ENCODE results near the gene ING3.
A peak's percentile ranks its signal among the peaks of the same experiment; 100 is the strongest.
"Not testable (repeated sequence)": the region's sequence is repeated elsewhere in the genome, so short reads cannot be mapped to it uniquely, and the experiment has no call there.

ING3 gene

GRCh38 chr7:120951309-120951699 is 727 bp downstream of the ING3 start:
- no peak for DNase-seq

DNA sequence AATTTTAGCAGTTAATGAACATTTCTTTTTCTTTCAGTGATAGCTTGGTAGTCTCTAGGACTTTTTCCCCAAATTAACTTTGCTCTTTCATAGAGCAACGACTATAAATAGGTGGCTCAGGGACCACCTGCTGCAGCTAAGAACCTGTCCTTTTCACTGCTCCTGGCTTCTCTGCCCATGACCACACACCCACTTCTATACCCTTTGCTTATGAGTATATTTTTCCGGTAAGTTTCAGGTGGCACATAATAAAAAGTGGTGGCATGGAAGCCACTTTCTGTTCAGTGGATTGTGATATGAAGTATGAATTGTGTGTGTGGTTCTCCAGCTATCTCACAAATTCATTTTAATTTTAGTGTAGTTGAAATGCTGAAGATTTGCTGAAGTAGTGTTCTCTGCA is 1.2 kb downstream of the ING3 start:
- DNase-seq = peak; percentile 35

- DNase-seq = peak; percentile 69
These were observed 5.1 kb downstream of the ING3 start for GRCh38 chr7:120955577-120956149.

GRCh38 chr7:120959929-120960484 is 9.4 kb downstream of the ING3 start:
- no peak for DNase-seq

- no peak for DNase-seq
These were observed 10.1 kb downstream of the ING3 start for GRCh38 chr7:120960714-120961113.

- DNase-seq = no peak
These were observed 11.1 kb downstream of the ING3 start for GRCh38 chr7:120961638-120962173.

DNA sequence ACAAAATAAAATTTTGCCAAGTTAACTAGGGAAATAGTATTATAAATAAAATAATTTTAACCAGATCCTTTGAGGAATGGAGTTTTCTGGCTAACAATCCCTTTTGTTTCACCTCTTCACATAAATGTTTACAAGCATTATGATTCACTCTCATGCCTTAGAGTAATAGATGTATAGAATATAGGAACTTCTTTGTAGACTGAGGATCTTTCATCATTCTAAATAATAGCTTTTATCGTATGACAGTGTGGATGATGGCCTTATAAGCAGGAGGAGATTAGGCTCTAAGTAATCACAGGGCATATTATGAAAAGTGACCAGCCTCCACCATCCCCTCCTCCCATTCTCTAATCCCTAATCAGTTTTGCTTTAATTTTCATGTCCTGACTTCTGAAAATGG is 13.5 kb downstream of the ING3 start:
- no peak for DNase-seq

DNA sequence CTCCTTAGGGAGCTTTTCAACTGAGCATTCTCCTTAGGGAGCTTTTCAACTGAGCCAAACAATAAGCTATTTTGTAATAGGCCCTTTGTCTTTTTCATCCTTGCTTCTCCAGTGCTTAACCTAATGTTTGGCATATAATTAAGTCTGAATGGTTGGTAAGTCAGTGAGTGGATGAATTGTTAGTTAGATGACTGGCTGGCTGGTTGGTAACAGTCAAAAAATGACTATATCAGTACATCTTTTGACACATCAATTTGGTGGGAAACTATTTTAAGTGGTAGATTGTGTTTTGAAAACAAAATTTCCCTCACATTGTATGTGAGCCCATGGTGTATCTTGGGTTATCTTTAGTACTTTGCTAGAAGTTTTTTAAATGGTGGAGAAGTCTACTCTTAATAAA is 16.4 kb downstream of the ING3 start:
- DNase-seq = peak; percentile 39

DNA sequence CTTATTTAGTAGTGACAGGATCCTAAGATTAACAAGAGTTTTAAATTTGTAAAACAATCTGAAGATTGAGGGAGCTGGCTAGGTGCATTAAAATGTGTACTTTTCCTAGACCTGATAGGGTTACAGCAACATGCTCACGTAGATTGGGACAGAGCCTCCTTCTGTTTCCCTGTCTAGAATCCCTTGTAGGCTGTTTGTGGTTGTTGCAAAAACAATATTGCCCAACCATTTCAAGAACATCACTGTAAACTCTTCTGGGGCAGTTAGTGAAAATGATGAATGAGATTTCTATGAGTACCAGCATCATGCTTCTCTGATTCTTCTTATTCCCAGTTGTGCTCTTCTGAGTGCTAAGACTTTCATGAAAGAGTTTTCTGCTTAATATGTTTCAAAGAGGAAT is 23.3 kb downstream of the ING3 start:
- DNase-seq = no peak

GRCh38 chr7:120979765-120980499 is 29.4 kb downstream of the ING3 start:
- DNase-seq = peak; percentile 25

DNA sequence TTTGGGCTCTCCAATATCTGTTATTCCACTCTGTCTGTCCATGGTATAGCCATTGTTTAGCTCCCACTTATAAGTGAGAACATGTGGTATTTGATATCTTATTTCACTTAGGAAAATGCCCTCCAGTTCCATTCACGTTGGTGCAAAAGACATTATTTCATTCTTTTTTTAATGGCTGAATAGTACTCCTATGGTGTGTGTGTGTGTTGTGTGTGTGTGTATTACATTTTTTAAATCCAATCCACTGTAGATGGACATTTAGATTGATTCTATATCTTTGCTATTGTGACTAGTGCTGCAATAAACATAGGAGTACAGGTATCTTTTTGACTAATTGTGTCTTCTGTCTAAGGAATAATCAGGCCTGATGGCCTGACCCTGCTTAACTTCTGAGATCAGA is 30.5 kb downstream of the ING3 start:
- DNase-seq = no peak

GRCh38 chr7:120981888-120982615 is 31.5 kb downstream of the ING3 start:
- DNase-seq = peak; percentile 66

GRCh38 chr7:120983592-120983991 is 33.0 kb downstream of the ING3 start:
- DNase-seq = not testable (repeated sequence)

GRCh38 chr7:120984406-120984805 is 33.8 kb downstream of the ING3 start:
- DNase-seq = no peak

GRCh38 chr7:120985130-120985758 is 34.7 kb downstream of the ING3 start:
- DNase-seq = no peak

- DNase-seq = no peak
These were observed 35.3 kb downstream of the ING3 start for GRCh38 chr7:120985839-120986238.

GRCh38 chr7:120986650-120987049 is 36.1 kb downstream of the ING3 start:
- DNase-seq = no peak

DNA sequence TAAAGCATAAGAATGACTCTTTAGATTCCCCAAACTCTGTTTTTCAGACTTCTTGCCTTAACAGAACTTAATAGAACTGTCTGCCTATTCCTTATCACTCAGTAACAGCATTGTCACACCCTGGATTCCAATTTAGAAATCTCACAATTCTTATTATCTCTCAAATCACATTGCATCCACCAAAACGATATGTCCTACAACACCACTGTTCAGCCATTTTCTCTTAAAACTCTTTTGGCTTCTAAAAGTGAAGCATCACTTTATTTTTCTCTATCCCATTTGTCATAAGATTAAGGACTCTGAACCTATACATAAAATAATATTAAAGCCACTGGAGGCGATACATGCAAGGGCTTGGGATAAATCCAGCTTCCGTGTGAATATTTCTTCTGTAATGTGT is 36.7 kb downstream of the ING3 start:
- no peak for DNase-seq

DNA sequence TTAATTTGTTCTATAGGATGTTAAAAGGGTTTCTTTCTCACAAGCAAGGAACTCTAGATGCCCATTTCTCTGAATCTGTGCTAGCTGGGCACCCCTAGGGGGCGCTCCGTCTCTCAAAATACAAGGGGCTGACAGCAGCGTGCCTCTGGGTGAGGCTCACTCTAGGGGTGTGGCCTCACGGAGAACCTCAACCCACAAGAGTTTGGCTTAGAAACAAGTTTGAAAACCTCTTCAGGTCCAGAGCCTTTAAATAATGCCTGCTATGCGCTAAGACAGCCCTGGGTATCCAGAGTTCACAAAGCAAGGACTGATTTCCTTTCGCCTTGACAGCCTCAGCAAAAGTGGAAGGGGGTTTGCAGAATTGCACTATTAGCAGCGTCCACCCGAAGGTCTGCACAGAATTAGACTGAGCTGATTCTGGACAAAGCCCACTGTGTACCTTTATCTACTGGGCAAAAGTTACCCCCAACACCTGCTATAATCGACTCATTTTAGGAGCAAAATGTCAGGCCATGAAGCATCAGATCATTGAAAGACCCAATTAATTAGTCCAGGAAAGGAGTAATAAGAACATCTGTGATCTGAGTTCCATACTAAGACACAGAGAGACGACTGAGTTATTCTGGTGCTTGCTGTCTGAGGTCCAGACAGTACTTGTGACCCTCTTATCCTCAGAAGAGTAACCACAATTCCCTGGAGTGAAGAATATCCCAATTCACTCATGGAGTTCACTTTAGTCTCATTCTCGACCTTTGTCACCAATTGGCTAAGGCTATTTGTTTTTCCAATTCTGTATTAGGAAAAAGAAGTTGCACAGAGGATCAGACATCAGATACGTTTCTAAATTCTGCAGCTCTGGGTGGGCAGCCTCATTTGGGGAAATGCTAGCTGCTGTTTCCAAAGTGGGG is 37.4 kb downstream of the ING3 start:
- DNase-seq = peak; percentile 90

DNA sequence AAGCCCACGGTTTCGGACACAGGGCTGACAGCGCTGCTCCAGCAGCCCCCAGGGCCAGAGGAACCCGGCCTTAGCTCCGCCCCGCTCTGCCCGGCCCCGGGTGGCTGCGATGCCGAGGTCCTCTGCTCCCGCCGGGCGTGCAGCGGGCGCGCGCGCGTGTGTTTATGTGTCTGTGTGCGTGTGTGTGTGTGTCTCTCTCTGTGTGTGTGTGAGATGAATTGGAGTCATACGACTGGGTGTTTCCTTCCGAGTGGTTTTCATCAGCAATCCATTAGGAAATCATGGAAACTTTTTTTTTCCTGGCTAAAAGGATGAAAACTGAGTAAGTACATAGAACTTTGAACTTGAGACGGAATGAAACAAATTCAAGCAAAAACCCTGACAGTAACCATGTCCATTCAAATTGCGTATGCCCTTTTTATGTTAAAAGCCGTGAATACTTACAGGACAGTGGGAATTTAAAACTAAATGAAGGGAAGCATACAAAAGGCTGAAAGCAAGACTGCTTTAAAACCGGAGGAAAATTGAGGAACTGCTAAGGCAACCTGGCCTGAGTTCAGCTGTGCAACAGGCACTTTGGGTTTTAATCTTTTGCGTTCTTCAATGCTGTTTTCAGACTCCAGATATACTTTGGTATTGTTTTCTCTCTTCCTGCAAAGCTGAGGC is 38.1 kb downstream of the ING3 start, which contains the start of gene CPED1:
CPED1 (plus strand) TSS at position 121 of the 666 bp plus-strand sequence. CDS start 911 bp downstream, outside the sequence.
- DNase-seq = peak; percentile 33
